BLaER1 (cell line): ENCODE data around the gene GALNT15.

ENCODE experiments used
- H3K27ac ChIP-seq: shearing (Covaris generic); formaldehyde crosslinking; 2 replicates; pipeline ENCODE4 v1.8.1; 2022
- H3K27me3 ChIP-seq: shearing (Covaris generic); formaldehyde crosslinking; 2 replicates; pipeline ENCODE4 v1.8.1; 2022
- H3K36me3 ChIP-seq: shearing (Covaris generic); formaldehyde crosslinking; 2 replicates; pipeline ENCODE4 v1.8.1; 2022
- H3K4me1 ChIP-seq: shearing (Covaris generic); formaldehyde crosslinking; 2 replicates; pipeline ENCODE4 v1.8.1; 2022
- H3K4me2 ChIP-seq: shearing (Covaris generic); formaldehyde crosslinking; 2 replicates; pipeline ENCODE4 v1.8.1; 2022
- H3K4me3 ChIP-seq: shearing (Covaris generic); formaldehyde crosslinking; 2 replicates; pipeline ENCODE4 v1.8.1; 2022
- H3K9ac ChIP-seq: shearing (Covaris generic); formaldehyde crosslinking; 2 replicates; pipeline ENCODE4 v1.8.1; 2022
- H3K9me3 ChIP-seq: shearing (Covaris generic); formaldehyde crosslinking; 2 replicates; pipeline ENCODE4 v1.8.1; 2022
- H4K20me1 ChIP-seq: shearing (Covaris generic); formaldehyde crosslinking; 2 replicates; pipeline ENCODE4 v1.8.1; 2022
- Cebpa-rat ChIP-seq: shearing (Covaris generic); IDR thresholded peaks from 2 replicates; pipeline ENCODE4 v1.8.1; 2022

Gene GALNT15

GRCh38 chr3:16177962-16178627, 3.6 kb downstream of the GALNT15 start:
- Histone ChIP-seq H3K27ac (no peak overlapping the region), H3K4me2 (peak overlapping the region; percentile 21; the same call in 1 of the 2 replicates), H3K27me3 (no peaks in the 10 kb centered on the region), H3K4me1 (peaks cover 7% of the 10 kb centered on the region; the same call in 1 of the 2 replicates), H3K9ac (no peak overlapping the region), H3K4me3 (no peak overlapping the region), H4K20me1 (no peaks in the 10 kb centered on the region), H3K9me3 (no peaks in the 10 kb centered on the region), H3K36me3 (no peaks in the 10 kb centered on the region)
- no peak for TF ChIP-seq Cebpa-rat

GRCh38 chr3:16178628-16178988, 4.1 kb downstream of the GALNT15 start:
- H3K4me2 ChIP-seq, result peak overlapping the region; percentile 21; the same call in 1 of the 2 replicates
- H3K9ac ChIP-seq, result no peak overlapping the region
- no peak overlapping the region for H3K4me3 ChIP-seq
- no peaks in the 10 kb centered on the region for H3K36me3 ChIP-seq
- no peaks in the 10 kb centered on the region for H4K20me1 ChIP-seq
- TF ChIP-seq Cebpa-rat, result no peak
- H3K27me3 ChIP-seq, result no peaks in the 10 kb centered on the region
- H3K9me3 ChIP-seq, result no peaks in the 10 kb centered on the region
- H3K4me1 ChIP-seq, result peaks cover 7% of the 10 kb centered on the region; the same call in 1 of the 2 replicates
- H3K27ac ChIP-seq, result no peak overlapping the region

- Histone ChIP-seq H3K27ac (no peak overlapping the region), H3K9ac (no peak overlapping the region), H3K4me2 (no peak overlapping the region), H3K4me3 (no peak overlapping the region), H3K36me3 (no peaks in the 10 kb centered on the region), H3K4me1 (peaks cover 7% of the 10 kb centered on the region; the same call in 1 of the 2 replicates), H3K9me3 (no peaks in the 10 kb centered on the region), H4K20me1 (no peaks in the 10 kb centered on the region), H3K27me3 (no peaks in the 10 kb centered on the region)
- TF ChIP-seq Cebpa-rat, result no peak
Observed at GRCh38 chr3:16179261-16179660, 4.8 kb downstream of the GALNT15 start.

GRCh38 chr3:16179771-16180736, 5.6 kb downstream of the GALNT15 start:
- H3K27ac ChIP-seq, result no peak overlapping the region

DNA sequence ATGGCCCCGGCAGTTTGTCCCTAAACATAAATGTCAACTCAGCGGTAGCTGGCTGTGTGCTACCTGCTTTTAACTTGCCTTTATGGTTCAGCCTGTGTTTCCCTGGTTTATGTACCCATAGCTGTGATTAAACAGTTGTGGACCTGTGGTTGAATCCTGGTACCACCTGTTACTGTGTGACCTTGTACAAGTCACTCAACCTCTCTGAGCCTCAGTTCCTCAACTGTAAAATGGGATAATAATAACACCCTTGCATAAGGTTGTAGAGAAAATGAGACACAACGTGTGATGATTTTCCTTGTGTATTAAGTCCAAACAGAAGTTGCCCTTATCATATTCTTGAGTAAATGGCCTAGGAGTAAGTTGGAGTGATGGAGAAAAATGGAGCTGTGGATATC, 6.3 kb downstream of the GALNT15 start:
- Histone ChIP-seq H3K27me3 (no peaks in the 10 kb centered on the region), H3K9me3 (no peaks in the 10 kb centered on the region), H4K20me1 (no peaks in the 10 kb centered on the region), H3K4me2 (no peak overlapping the region), H3K9ac (no peak overlapping the region), H3K4me1 (peaks cover 7% of the 10 kb centered on the region; the same call in 1 of the 2 replicates), H3K4me3 (no peak overlapping the region), H3K27ac (no peak overlapping the region), H3K36me3 (no peaks in the 10 kb centered on the region)
- no peak for TF ChIP-seq Cebpa-rat

More at GRCh38 chr3:16179771-16180736, 5.6 kb downstream of the GALNT15 start:
- no peaks in the 10 kb centered on the region for H4K20me1 ChIP-seq
- no peaks in the 10 kb centered on the region for H3K27me3 ChIP-seq
- no peak overlapping the region for H3K9ac ChIP-seq
- no peak overlapping the region for H3K4me3 ChIP-seq
- H3K4me1 ChIP-seq, result peaks cover 7% of the 10 kb centered on the region; the same call in 1 of the 2 replicates
- no peaks in the 10 kb centered on the region for H3K9me3 ChIP-seq
- no peaks in the 10 kb centered on the region for H3K36me3 ChIP-seq
- TF ChIP-seq Cebpa-rat, result no peak
- no peak overlapping the region for H3K4me2 ChIP-seq

DNA sequence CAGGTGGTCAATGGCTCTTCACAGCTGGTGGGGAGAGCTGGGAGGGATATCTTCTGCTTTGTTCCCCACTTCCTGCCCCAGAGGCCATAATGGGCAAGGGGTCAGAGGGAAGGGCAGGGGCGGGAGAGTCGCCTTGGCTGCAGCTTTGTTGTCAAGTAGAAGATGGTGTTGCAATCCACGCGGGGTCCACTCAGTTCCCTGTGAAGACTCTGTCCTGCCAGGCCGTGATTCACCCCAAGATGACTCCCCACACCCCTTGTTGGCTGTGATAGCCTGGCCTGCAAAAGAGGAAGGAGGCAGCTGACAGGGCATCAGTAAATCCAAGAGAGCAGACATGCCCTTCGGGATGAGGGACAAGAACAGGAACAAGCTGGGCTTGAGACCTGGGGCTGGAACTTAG, 6.9 kb downstream of the GALNT15 start:
- Histone ChIP-seq H3K27me3 (no peaks in the 10 kb centered on the region), H3K27ac (no peak overlapping the region), H4K20me1 (no peaks in the 10 kb centered on the region), H3K9me3 (no peaks in the 10 kb centered on the region), H3K4me2 (no peak overlapping the region), H3K4me1 (peaks cover 7% of the 10 kb centered on the region; the same call in 1 of the 2 replicates), H3K9ac (no peak overlapping the region), H3K36me3 (no peaks in the 10 kb centered on the region), H3K4me3 (no peak overlapping the region)
- no peak for TF ChIP-seq Cebpa-rat

DNA sequence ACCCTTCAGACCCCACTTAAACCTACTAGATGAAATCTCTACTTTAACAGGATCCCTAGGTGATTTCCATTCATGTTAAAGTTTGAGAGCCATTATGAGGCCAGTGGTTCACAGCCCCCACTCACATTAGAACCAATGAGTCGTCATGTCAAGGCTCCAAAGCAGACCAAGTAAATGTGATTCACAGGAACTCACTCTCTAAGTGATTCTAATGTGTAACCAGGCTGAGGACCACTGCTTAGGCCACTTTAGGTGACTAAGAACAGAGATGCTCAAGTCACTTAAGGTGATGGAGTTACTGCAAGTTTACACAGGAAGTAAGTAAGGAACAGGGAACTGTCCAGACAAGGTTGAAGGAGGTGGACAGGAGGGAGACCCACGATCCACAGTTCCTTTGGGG, 7.7 kb downstream of the GALNT15 start:
- no peak overlapping the region for H3K27ac ChIP-seq
- H3K4me1 ChIP-seq, result peaks cover 7% of the 10 kb centered on the region; the same call in 1 of the 2 replicates
- no peaks in the 10 kb centered on the region for H3K9me3 ChIP-seq
- H3K9ac ChIP-seq, result no peak overlapping the region
- H3K4me3 ChIP-seq, result no peak overlapping the region
- no peak for TF ChIP-seq Cebpa-rat
- H3K27me3 ChIP-seq, result no peaks in the 10 kb centered on the region
- H3K36me3 ChIP-seq, result no peaks in the 10 kb centered on the region
- H3K4me2 ChIP-seq, result no peak overlapping the region
- no peaks in the 10 kb centered on the region for H4K20me1 ChIP-seq

GRCh38 chr3:16182612-16183011, 8.1 kb downstream of the GALNT15 start:
- Histone ChIP-seq H3K4me3 (no peak overlapping the region), H3K27me3 (no peaks in the 10 kb centered on the region), H3K4me2 (no peak overlapping the region), H3K27ac (no peak overlapping the region), H3K9me3 (no peaks in the 10 kb centered on the region), H3K9ac (no peak overlapping the region), H3K4me1 (peaks cover 7% of the 10 kb centered on the region; the same call in 1 of the 2 replicates), H3K36me3 (no peaks in the 10 kb centered on the region), H4K20me1 (no peaks in the 10 kb centered on the region)
- no peak for TF ChIP-seq Cebpa-rat

- Histone ChIP-seq H3K9me3 (no peaks in the 10 kb centered on the region), H3K4me3 (no peak overlapping the region), H3K36me3 (no peaks in the 10 kb centered on the region), H3K27me3 (no peaks in the 10 kb centered on the region), H3K27ac (no peak overlapping the region), H3K9ac (no peak overlapping the region), H4K20me1 (no peaks in the 10 kb centered on the region), H3K4me2 (no peak overlapping the region), H3K4me1 (peaks cover 7% of the 10 kb centered on the region; the same call in 1 of the 2 replicates)
- TF ChIP-seq Cebpa-rat, result no peak
Observed at GRCh38 chr3:16183082-16183481, 8.6 kb downstream of the GALNT15 start.
